Amniotic stem cell (primary cell): ENCODE measurements around the gene GPR160.
A peak's percentile ranks its signal among the peaks of the same experiment; 100 is the strongest.
"Not testable (repeated sequence)": the region's sequence is repeated elsewhere in the genome, so short reads cannot be mapped to it uniquely, and the experiment has no call there.

Source experiments
- DNase-seq: peaks from one replicate; lab custom pipeline; 2025; lab: John Stamatoyannopoulos, UW

GPR160 gene

GRCh38 chr3:170037463-170038433 is at the start of gene GPR160:
Gene GPR160, plus strand, starts transcription at chr3:170037995. Its CDS starts 45,978 bp downstream, at chr3:170083973.
- DNase-seq, result no peak

GRCh38 chr3:169990431-169990830 is 47.4 kb upstream of the GPR160 start:
- no peak for DNase-seq

DNA sequence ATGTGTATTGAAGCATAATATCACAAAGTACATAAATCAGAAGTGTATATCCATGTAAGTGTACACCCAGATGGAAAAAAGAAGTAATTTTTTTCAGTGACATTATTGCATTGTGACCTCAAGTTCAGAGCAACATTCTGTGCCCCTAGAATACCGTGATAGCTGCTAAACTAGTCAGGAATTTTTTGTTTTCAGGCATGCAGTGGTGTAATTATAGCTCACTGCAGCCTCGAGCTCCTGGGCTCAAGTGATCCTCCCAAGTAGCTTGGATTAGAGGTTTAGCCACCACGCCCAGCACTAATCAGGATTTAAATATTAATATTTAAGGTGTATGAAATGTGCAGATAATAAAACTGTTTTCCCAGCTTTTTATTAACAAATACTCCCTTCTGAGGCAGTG is 45.6 kb upstream of the GPR160 start:
- DNase-seq, result no peak

DNA sequence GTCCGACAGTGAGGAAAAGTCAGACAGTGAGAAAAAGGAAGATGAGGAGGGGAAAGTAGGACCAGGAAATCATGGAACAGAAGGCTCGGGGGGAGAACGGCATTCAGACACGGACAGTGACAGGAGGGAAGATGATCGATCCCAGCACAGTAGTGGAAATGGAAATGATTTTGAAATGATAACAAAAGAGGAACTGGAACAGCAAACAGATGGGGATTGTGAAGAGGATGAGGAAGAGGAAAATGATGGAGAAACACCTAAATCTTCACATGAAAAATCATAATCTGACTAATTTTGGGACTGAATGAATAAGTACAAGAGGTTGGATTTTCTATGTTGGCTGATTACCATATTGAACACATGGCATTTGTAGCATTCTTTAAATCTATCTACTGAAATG is 45.0 kb upstream of the GPR160 start:
- no peak for DNase-seq

DNA sequence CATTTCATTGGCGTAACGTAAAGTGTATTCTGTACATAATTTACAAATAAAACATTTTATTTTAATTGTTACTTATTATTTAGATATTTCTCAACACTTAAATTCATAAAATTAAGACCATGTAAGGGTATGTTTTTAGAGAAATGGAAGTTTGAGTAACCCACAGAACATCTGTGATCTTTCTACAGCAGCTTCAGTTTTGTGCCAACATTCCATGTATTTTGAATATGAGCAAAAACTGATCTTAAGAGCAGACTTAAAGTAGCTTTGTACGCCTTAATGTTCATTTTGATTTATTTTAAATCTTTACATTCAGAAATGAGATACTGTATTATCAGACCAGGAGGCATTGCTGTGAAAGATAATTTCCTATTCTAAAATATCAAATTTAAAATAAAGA is 44.0 kb upstream of the GPR160 start:
- no peak for DNase-seq

DNA sequence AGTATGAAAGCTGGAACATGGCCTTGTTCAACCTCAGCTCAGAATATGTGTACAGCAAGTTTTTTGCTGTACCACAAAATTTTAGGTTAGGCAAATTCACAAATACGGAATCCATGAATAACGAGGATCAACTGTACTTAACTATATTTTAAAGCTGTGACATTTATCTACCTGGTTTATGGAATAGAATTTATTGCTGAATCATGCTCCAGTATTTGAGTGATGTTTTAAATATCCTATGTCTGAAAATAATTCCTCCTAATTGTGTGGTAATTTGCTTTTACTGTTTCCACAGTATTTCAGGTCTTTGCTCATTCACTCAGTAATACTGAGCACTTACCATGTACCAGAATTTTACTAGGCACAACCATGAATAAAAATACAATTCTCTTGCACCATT is 41.7 kb upstream of the GPR160 start:
- DNase-seq, result no peak

- DNase-seq, result peak; percentile 52
Measured at GRCh38 chr3:169998668-169999131, 39.1 kb upstream of the GPR160 start.

GRCh38 chr3:169999433-169999832 is 38.4 kb upstream of the GPR160 start:
- no peak for DNase-seq

DNA sequence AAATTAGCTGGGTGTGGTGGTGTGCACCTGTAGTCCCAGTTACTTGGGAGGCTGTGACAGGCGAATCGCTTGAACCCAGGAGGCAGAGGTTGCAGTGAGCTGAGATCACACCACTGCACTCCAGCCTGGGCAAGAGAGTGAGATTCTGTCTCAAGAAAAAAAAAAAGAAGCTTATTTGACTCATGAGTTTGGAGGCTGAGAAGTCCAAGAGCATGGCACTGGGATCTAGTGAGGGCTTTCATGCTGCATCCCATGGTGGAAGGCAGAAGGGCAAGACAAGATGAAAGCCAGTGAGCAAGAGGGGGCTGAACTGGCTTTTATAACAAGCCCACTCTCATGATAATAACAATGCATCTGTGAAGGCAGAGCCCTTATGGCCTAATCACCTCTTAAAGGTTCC is 37.7 kb upstream of the GPR160 start:
- no peak for DNase-seq

DNA sequence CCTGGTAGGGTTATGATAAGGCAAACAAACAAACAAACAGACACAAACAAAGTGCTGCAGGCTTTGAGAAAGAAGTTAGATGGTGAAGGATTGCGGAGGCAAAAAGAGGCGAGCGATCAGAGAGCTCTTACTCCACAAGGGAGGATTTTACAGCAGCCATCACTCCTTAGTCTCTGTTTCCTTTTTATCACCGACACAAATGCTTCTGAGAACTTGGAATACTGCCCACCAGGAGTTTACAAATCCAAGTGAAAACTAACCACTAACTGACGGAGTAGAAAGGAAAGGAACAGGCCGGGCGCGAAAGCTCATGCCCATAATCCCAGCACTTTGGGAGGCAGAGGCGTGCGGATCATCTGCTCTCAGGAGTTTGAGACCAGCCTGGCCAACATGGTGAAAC is 35.6 kb upstream of the GPR160 start:
- no peak for DNase-seq

DNA sequence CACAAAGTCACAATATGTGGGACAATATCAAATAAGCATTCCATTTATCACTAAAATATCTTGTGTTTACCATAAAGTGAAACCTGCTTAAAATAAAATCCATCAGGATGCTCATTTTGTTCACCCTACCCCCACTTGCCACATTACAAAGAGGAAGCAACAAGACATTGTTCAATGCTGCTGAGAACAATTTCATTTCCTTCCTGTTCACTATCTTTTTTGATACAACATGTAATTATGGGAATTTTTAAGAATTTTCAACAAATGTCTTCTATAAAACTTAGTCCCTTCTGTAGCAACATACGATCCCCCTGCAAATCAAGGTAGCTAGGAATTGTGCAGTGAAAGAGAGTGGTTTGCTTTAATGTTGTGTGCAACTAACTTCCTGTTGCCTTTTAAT is 34.9 kb upstream of the GPR160 start:
- DNase-seq, result no peak

- DNase-seq, result no peak
Measured at GRCh38 chr3:170003881-170004356, 33.9 kb upstream of the GPR160 start.

GRCh38 chr3:170007031-170007663 is 30.6 kb upstream of the GPR160 start:
- DNase-seq, result no peak

GRCh38 chr3:170010498-170010897 is 27.3 kb upstream of the GPR160 start:
- no peak for DNase-seq

DNA sequence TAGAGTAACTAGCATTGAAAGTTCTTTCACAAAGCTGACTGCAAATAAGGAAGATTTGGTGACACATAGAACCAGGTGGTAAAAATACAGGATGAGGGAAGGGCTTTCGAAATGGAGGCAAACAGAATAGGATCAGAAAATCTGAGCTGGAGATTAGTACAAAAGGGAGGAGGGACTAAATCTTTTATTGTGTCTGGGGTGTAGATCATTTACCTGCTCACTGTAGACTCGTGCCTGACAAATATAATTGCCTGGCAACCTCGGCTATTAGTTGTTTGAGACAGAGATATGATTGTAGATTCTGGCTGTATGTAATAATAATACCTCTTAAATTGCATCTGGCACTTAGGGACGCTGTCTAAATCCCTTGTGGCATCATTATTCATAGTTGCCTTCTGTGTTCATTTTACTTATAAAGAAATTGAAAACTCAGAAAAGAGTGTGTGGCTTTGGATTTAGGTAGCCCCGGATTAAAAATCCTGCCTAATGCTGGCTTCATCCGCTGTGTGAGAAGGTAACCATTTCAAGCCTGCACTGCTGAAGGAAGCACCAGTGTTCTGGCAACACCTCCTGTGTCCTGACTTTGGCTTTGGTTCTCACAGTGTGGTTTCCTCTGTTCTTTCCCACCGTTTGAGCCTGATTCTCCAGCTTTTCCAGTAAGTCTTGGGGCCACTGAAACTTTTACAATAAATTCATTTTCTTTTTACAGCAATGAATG is 25.0 kb upstream of the GPR160 start:
- no peak for DNase-seq

- no peak for DNase-seq
Measured at GRCh38 chr3:170016057-170016456, 21.7 kb upstream of the GPR160 start.

DNA sequence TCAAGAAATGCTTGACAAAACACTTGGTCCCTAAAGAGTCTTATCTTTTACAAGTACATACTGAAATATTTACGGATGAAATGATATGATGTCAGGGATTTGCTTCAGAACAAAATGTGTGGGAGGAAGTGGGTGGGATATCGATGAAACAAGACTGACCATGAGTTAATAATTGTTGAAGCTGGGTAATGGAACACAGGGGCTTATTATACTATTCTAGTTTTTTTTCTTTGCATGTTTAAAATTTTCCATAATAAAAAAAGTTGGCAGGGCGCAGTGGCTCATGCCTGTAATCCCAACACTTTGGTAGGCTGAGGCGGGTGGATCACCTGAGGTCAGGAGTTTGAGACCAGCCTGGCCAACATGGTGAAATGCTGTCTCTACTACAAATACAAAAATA is 18.5 kb upstream of the GPR160 start:
- DNase-seq, result not testable (repeated sequence)

DNA sequence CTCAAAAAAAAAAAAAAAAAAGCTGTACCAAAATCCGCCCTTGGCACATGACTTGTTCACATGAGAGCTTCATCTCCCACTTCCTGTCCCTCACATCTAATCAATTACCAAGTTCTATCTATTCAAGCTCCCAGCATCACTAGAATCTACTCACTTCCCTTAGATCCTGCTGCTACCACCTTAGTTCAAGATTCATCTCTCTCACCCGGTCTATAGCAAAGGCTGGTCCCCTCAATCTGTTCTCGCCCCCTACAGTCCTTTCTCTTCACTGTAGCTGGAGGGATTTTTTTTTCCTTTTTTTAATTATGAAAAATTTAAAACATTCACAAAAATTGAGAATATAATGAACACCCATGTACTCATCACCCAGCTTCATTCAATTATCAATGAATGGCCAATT is 16.7 kb upstream of the GPR160 start:
- DNase-seq, result no peak

- DNase-seq, result no peak
Measured at GRCh38 chr3:170022336-170022735, 15.5 kb upstream of the GPR160 start.

- DNase-seq, result no peak
Measured at GRCh38 chr3:170023165-170023564, 14.6 kb upstream of the GPR160 start.

DNA sequence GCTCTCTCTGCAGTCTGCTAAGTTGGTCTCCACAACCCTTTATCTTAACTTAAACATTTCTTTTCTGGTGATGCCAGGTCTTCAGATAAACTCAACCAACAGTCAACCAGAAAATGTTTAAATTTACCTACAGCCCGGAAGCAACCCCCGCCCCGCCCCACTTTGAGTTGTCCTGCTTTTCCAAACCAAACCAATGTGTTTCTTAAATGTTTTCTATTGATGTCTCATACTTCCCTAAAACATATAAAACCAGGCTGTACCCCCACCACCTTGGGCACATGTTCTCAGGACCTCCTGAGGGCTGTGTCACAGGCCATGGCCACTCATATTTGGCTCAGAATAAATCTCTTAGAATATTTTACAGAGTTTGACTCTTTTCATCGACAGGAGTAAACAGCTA is 13.2 kb upstream of the GPR160 start:
- DNase-seq, result no peak
